GM19193 (cell line): ENCODE measurements around the gene TPT1.

Source experiments
- POLR2A ChIP-seq: IDR thresholded peaks from 4 replicates; pipeline ENCODE4 v1.6.1; 2011; ENCODE audit not compliant: insufficient read depth, insufficient read length; ENCODE audit errors: extremely low read depth

The TPT1 gene

DNA sequence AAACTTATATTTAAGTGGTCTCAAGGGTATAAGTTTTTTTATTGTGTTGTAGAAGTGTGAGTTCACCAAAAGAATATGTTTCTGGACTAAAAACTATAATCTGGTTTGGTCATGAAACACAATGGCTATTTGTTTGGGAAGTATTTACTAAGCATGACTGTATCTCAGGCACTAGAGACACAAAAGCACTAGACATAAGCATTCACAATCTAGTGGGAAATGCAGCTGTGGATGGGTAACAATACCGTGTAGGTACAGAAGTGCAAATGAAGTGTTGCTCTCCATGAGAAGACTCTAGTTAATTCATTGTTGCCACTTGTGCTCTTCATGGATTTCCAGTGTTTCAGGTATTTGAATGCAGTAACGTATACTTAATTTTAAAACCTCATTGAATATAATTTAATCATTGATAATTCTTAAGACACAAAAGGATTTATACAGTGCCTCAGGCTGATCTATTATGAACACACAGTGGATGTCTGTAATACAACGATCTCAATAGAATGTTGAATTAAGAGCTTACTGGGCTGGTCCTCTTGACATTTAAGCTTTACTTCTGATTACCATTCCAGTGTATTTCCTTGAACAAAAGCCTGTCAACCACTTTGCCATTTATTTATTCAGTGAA lies 50.9 kb downstream of the TPT1 start:
- TF ChIP-seq POLR2A = no peak
